ENCODE results near the gene PICALM. TPM values are rescaled to one million over a fixed set of nuclear protein-coding genes. Genes with fewer than 3 reads are reported as not detected.

Gene PICALM
- total RNA-seq, 1 donor from 2014 or later, result 182 TPM

DNA sequence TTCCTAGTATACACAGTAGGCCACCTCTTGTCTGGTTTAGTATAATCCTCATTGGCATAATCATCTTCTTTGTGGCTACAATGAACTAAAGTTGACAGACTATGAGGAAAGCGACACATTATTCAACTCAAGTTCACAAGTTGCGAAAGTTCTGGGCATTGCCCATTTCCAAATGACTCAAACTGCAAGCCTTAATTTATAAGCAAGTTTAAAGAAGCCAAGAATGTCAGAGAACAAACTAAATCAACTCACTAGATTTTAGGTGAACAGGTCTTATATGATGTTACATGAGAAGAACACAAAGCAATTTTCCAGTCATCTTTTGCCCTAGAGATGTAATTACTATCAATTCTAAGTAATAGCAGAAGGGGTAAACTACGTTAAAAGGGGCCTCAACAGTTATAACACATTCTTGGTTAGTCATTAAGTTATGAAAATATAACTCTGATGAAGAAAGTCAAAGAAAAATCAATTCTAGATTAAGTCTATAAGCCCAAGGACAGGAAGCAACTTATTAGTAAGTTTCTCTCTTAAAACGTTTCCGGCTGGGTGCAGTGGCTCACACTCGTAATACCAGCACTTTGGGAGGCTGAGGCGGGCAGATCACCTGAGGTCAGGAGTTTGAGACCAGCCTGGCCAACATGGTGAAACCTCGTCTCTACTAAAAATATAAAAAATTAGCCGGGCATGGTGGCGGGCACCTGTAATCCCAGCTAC, 21.5 kb downstream of the PICALM start:
- no peak for DNase-seq (ENCODE audit: low read depth)

DNA sequence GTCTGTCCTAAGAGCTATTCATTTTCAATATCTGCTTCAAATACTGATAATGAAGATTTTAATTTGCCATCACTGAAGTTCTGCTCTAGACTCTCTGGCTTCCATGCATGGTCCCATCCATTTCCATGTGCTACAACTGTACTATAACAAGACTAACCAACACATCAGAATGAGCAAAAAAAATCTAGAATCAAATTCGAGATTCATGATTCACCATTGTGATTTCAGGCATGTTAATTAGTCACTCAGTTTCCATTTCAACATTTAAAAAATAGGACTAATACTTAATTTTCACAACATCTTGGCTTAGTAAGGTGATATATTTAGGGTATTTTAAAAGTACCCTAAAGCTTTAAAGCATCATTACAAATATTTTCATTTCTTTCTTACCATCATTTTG, 22.8 kb downstream of the PICALM start:
- DNase-seq (ENCODE audit: low read depth), result no peak

DNA sequence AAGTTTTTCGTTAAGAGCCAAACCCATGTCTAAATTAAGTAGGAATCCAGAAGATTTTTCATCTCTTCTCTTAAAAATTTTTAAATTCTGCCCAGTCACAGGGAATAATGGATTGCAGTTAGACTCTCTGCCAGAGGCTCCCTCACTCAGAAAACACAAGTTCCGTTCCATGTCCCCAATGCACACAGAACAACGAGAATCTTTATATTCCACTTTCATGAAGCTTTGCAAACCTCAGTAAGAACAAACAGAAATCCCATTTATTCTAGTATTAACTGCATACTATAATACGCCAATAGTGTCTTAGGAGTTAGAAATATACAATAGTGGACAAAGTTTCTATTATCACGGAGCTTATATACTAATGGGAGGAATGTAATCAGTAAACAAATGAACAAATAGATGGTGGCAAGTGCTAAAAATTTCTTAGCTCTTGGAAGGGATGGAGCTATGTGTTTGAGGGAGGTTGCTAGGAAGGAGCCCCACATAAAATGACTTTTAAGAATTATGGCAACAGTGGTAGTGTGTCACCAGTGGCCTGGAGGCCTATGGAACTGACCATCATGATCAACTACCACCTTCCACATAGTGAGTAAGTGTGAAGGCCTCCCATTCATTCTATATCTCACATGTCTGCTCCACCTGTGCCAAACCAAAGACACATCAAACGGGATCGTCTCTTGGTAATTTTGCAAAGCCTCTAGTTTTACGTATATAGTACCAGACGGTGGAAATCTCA, 24.9 kb downstream of the PICALM start:
- no peak for DNase-seq (ENCODE audit: low read depth)

DNA sequence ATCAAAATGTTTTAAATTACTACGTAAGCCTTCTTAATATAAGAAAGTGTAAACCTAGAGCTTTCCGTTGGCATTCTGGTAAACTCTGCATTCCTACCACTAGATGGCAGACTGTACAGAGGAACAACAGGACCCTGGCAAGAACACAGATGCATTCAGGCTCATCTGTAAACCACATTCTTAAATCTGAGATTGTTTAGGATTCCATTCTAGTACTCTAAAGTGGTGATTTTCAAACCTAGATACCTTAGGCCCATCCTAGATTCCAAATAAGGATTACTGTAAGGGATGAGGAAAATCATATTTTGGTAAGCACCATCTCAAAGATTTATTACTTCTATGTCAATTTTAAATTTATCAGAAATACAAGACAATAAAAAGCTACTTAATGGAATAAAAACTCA, 26.9 kb downstream of the PICALM start:
- peak; percentile 90 for DNase-seq (ENCODE audit: low read depth)

DNA sequence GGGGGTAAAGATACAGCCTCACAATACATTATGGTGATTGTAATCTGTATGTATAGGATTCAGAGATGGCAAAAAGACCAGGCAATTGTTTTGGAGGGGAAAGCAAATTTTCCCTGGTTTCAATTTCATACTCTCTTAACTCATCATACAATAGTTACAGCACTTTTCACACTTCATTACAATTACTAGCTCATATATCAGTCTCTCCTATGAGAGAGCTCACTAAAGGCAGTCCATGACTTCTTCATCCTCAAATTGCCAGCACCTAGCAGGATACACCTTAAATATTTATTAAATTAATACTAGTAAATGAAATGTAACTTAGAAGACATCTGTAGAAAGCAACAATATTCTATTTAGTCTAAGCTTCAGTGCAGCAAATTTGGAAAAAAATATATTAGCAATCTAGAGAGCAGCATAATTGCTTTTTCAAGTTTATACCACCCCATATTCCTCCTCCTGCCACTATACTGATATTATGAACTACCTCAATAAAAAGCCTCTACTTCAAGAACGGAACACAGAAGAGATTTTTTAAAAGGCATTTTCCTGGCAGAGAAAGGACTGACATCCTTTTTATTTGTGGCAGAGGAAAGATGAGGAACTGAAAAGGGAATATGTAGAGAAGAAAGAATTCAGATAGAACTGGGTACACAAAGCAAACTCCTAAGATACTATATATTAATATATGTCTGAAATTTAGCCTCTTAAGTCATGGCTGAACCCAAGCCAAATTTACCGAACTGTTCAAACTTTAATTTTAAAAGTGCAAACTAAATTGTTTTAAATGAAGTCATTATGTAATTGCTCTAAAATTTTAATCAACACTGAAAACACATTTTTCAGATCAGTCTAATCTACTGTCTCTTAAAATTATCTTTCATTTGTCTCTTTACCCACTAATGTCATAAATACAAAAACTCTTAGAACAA, 27.7 kb downstream of the PICALM start:
- DNase-seq (ENCODE audit: low read depth), result no peak

DNA sequence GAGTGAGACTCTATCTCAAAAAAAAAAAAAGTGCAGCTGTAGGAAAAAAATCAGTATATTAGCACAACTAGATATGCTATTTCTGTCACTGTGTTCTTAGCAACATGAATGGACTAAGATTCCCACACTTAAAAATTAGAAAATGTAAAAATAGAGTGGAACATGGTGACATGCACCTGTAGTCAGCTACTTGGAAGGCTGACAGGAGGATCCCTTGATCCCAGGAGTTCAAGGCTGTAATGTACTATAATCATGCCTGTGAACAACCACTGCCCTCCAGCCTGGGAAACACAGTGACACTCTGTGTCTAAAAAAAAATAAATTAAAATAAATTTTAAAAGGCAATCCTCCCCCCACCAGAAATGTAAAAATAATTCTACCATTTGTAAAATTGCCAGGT, 29.8 kb downstream of the PICALM start:
- DNase-seq (ENCODE audit: low read depth), result peak; percentile 57

DNA sequence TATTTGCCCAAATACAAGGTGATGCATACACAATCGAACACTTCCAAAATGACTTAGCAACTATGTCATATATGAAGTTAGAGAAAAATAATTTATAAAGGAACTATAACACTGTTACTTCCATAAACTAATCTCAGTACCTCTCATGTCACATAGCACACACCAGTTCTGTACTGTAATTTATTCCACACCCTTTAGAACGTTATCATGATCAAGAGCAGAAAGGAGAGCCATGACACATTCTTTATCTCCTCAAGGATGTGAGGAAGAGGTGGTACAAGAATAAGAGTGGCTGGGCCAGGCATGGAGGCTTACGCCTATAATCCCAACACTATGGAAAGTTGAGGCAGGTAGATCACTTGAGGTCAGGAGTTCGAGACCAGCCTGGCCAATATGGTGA, 31.1 kb downstream of the PICALM start:
- no peak for DNase-seq (ENCODE audit: low read depth)

DNA sequence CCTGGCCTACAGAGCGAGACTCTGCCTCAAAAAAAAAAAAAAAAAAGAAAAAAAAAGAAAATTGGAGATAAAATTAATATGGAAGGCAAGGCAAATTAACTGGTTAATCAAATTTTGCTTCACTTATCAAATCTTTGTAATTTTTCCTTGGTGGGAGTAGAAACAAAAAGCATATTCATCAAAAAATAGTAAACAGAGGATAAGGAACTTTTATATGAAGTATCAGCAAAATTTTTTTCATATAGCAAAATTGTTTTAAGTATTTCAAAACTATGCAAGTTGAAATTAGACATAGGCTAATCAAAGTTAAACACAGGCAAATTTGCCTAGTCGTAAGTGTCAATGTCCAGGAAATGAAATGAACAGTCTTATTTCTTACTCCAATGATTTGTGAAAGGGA, 33.0 kb downstream of the PICALM start:
- DNase-seq (ENCODE audit: low read depth), result no peak

DNA sequence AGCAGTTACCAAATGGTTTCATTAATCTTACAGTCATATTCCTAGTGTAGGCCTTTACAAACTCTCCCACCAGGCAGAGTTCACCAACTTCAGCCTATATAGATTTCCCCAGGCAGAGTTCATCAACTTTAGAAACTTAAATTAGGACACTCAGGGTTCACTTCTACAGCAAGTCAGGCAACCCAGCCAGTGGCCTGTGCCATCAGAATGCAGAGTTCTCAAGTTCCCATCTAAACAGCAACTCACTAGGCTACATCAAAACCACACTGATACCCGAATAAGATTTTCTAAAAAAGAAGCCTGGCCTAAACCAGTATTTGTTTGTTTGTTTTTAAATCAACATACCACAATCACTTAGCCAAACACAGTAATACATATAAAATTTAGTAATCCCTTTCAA, 33.7 kb downstream of the PICALM start:
- peak; percentile 47 for DNase-seq (ENCODE audit: low read depth)

DNA sequence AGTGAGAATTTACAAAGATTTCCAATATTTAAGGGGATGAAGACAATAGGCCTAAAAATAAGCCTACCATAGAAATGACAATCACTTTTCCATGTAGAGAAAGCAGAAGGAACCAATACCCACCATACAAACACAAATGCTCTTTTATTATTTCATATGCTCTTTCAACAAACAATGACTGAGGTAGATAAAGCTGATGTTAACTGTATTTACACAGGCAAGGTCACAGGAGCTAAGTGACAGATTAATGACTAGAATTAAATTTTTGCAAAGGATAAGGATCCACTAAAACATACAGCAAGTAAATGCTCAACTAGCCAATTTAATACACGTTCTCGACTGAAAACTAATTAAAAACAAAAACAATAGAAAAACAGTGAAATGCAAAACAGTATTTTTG, 34.2 kb downstream of the PICALM start:
- DNase-seq (ENCODE audit: low read depth), result no peak

DNA sequence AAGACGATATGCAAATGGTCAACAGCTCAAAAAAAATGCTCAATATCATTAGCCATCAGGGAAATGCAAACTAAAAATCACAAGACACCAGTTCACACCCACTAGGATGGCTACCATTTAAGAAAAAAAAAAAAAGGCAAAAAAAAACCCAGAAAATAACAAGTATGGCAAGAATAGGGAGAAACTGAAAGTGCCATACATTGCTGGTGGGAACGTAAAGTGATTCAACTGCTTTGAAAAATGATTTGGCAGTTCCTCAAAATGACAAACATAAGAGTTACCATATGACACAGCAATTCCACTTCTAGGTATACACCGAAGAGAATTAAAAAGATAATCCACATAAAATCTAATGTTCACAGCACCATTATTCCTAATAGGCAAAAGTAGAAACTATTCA, 47.5 kb downstream of the PICALM start:
- DNase-seq (ENCODE audit: low read depth), result no peak

DNA sequence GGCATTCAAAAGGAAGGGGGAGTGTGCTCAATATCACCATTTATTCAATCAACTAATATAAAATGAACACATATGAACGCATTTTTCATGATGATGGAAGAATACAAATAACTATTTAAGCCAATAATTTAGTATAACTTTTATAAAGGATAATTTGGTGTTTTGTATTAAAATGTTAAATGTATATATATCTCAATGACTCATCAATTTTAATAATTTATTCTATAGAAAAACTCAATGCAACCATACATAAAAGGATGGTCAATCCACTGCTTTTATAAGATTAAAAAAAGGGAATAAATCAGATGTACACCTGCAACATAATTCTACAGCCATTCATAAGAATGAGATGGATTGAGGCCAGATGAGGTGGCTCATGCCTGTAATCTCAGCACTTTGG, 50.6 kb downstream of the PICALM start:
- no peak for DNase-seq (ENCODE audit: low read depth)

DNA sequence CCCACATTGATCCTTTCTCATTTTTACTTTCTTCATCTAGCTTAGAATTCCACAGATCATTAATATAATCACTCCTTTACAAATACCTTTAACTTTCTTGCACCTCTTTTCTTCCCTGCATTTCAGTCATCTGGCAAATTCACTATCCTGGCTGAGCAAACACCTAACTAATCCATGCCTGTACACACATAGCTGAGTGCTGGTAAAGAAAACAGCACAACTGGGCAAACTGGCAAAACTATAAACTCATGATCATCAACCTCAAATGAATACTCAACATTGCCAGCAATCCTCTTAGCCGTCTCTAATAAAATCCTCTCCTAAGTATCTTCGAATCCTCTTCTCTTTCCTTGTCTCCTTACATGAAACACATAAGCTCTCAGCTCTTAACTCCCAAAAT, 52.4 kb downstream of the PICALM start:
- DNase-seq (ENCODE audit: low read depth), result no peak

DNA sequence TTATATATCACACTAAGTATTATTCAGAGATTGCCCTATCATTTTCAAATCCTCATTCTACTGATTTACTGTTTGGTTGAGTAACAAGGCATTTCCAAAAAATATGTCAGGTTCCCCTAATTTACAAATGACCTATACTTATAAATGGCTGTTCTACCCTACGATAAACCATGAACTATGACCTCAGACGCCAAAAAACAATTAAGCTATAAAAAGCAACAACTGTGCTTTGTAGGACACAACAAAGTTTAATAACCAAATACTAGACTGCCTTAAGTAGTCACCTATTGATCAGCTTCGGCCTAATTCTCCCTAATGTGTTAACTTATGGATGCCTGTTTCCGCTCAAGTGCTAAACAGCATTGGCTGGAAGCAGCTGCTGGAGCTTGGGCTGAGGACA, 53.2 kb downstream of the PICALM start:
- no peak for DNase-seq (ENCODE audit: low read depth)

DNA sequence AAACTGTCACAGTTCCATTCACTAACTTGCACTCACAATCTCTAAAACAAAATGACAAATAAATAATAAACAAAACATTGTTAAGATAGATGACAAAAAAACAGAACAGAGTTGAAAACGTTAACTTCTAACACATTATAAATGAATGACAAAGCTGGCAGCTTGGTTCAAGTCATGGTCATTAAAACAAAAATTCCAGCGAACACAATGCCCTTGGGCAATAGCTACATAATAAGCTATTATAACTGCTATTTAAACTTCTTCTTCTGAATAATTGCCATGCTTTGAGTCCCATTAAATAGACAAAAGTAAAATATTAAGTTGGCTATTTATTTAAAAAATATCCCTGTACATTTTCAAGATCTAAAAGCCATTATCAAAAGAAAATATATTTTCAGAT, 54.7 kb downstream of the PICALM start:
- DNase-seq (ENCODE audit: low read depth), result no peak

DNA sequence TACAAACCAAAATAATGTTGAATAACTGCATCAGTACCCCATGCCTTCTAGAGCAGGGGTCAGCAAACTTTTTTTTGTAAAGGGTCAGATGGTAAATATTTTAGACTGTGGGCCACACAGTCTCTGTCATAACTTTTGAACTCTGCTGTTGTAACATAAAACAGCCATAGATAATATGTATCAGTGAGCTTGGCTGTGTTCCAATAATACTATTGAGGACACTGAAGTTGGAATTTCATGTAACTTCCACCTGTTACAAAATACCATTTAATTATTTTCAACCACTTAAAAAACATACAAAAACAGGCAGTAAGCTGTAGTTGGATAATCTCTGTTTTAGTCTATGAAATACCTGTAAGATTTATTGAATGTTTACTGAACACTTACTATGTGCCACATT, 55.2 kb downstream of the PICALM start:
- no peak for DNase-seq (ENCODE audit: low read depth)

DNA sequence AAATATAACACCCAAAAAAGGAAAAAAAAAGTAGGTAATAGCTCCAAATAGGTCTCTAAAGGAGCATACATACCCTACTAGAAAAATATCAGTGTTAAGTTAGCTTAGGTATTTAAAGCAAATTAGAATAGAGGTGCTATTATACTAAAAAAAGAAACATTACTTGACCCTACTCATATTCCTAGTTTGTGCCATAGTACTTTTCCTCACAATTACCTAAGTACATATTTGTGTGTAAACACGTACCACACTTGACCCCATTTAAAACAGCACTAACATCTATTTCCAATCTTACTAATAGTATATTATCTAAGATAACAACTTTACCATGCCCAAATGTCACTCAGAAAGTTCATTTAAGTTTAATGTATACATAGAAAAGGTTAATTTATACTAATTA, 57.7 kb downstream of the PICALM start:
- DNase-seq (ENCODE audit: low read depth), result no peak

DNA sequence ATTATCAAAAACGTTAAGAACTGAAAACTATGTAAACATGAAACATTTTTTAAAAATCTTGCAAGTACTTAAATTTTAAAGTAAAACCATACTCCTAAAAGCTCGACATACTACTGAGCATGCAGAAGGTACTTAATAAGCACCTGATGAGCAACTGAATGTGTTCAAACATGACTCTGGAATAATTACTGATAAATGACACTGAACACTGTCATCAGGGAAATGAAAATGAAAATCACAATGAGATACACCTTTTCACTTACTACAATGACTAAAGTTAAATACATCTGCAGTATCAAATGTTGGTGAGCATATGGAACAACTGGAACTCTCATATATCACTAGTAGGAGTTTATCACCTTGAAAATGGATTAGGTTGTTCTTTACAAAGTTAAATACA, 65.2 kb downstream of the PICALM start:
- DNase-seq (ENCODE audit: low read depth), result no peak

DNA sequence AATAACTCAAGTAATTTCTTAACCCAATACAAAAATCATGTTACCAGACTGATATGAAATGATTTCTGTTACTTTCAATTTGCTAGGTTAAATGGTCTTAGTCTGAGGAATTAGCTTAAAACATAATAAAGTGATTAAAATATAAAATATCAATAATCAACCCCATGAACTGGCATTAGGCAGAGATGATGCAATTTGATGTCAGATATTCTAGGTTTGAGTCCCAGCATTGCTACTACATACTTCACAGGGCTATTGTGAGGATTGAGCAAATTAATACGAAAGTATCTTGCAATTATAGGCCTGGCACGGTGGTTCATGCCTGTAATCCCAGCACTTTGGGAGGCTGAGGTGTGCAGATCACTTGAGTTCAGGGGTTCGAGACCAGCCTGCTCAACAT, 66.5 kb downstream of the PICALM start:
- DNase-seq (ENCODE audit: low read depth), result no peak

DNA sequence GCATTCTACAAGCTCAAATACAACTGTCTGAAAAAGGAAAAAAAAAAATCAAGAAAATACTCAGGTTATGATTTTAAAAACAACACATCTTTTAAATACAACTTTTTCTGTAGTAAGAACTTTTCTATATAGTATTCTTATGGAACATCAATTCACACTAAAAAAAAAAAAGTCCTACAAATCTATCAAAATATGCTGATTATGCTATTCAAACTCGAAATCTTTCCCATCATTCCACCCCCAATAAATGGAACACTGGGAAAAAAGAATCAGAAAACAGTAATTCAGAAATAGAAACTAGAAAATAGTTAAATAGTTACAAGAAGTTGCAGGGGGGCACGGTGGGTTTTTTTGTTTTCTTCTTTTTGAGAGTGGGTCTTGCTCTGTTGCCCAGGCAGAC, 77.4 kb downstream of the PICALM start:
- DNase-seq (ENCODE audit: low read depth), result no peak

DNA sequence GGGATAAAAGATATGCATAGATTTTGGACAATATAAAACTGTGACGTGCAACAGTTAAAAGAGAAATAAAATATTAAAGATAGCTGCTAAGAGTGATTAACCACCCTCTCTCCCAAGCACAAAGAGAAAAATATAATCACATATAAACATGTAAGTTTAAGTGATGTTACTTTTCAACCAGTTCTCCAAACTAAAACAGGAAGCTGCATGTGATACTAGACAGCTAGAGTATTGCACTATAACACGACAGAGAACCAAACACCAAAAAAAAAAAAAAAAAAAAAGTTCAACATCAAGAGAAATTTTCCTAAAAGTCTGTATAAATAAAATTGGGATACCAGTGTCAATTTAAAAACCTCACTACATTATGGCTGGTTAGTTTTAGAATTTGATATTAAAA, 79.1 kb downstream of the PICALM start:
- no peak for DNase-seq (ENCODE audit: low read depth)

DNA sequence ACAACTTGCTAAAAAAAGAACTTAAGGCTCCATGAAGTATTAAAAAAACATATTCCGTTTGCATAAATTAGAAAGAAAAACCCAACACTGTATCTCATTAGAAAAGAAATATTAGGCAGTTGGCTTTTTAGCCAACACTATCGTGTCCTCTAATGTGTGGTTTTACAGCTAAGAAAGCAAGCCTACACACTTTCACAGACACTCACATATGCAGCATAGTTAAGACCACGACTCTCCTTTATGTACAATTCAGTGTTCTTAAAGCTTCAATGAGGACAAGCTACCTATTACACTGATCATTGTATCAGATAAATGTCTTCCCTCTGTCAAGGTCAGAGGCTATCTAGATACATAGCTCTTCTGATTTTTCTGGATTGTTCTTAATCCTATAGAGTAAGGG, 80.1 kb downstream of the PICALM start:
- DNase-seq (ENCODE audit: low read depth), result no peak
